HG03159 (cell line): Measurements from ENCODE around the gene SERPINE1.

Source experiments
- ATAC-seq: cut with Tn5 transposase; IDR thresholded peaks from one replicate; pipeline ENCODE4 v1.9.1; 2021; ENCODE audit warnings: mild to moderate bottlenecking, moderate library complexity; ENCODE audit not compliant: unreplicated experiment

Gene SERPINE1

GRCh38 chr7:101151908-101152651 is 25.2 kb downstream of the SERPINE1 start:
- no peak for ATAC-seq

- peak; percentile 70 for ATAC-seq
These were observed 27.2 kb downstream of the SERPINE1 start, which contains the start of gene AP1S1 for GRCh38 chr7:101153969-101154692. Gene AP1S1, plus strand, starts transcription at chr7:101154476. Its CDS starts 39 bp downstream, at chr7:101154515.

- ATAC-seq: peak; percentile 21
These were observed 27.8 kb downstream of the SERPINE1 start for GRCh38 chr7:101154693-101155102.

- ATAC-seq: no peak
These were observed 28.4 kb downstream of the SERPINE1 start for GRCh38 chr7:101155303-101155702.

GRCh38 chr7:101156277-101156676 is 29.4 kb downstream of the SERPINE1 start:
- no peak for ATAC-seq

GRCh38 chr7:101156866-101157589 is 30.1 kb downstream of the SERPINE1 start:
- no peak for ATAC-seq

GRCh38 chr7:101159696-101160674 is 33.1 kb downstream of the SERPINE1 start:
- no peak for ATAC-seq

- no peak for ATAC-seq
These were observed 34.0 kb downstream of the SERPINE1 start for GRCh38 chr7:101160910-101161309.

- ATAC-seq: no peak
These were observed 35.0 kb downstream of the SERPINE1 start for GRCh38 chr7:101161692-101162471.

- no peak for ATAC-seq
These were observed 35.8 kb downstream of the SERPINE1 start for GRCh38 chr7:101162551-101163278.

GRCh38 chr7:101163279-101164070 is 36.6 kb downstream of the SERPINE1 start:
- ATAC-seq: no peak

- ATAC-seq: no peak
These were observed 37.4 kb downstream of the SERPINE1 start for GRCh38 chr7:101164071-101164840.

GRCh38 chr7:101165075-101165957 is 38.4 kb downstream of the SERPINE1 start, which contains the start of gene VGF:
Gene VGF, minus strand, starts transcription at chr7:101165569. Its CDS starts 726 bp downstream, at chr7:101164843.
- peak; percentile 70 for ATAC-seq

GRCh38 chr7:101165958-101166647 is 39.2 kb downstream of the SERPINE1 start:
- peak; percentile 3 for ATAC-seq

GRCh38 chr7:101166648-101166908 is 39.7 kb downstream of the SERPINE1 start:
- no peak for ATAC-seq
